ENCODE results near the gene PRSS35. TPM values are rescaled to one million over a fixed set of nuclear protein-coding genes. Genes with fewer than 3 reads are reported as not detected.
"Not testable (repeated sequence)": the region's sequence is repeated elsewhere in the genome, so short reads cannot be mapped to it uniquely, and the experiment has no call there.

PRSS35 gene
- total RNA-seq, 1 donor: 3.5 TPM

GRCh38 chr6:83539678-83540077 is 27.3 kb downstream of the PRSS35 start:
- no peak overlapping the region for H3K4me3 ChIP-seq (ENCODE audit: low read depth, low read length)
- no peak for DNase-seq (ENCODE audit: low read depth)
- no peak for TF ChIP-seq CTCF (IDR thresholded peaks at IDR 0.05; ENCODE audit: insufficient read depth, low read length)

- TF ChIP-seq CTCF (IDR thresholded peaks at IDR 0.05; ENCODE audit: insufficient read depth, low read length): no peak
- no peak for DNase-seq (ENCODE audit: low read depth)
- no peak overlapping the region for H3K4me3 ChIP-seq (ENCODE audit: low read depth, low read length)
Measured at GRCh38 chr6:83546636-83547035, 34.3 kb downstream of the PRSS35 start.

GRCh38 chr6:83550482-83550881 is 38.1 kb downstream of the PRSS35 start:
- H3K4me3 ChIP-seq (ENCODE audit: low read depth, low read length); DNase-seq (ENCODE audit: low read depth): not testable (repeated sequence)

- not testable (repeated sequence) for H3K4me3 ChIP-seq (ENCODE audit: low read depth, low read length); DNase-seq (ENCODE audit: low read depth)
Measured at GRCh38 chr6:83551748-83552147, 39.4 kb downstream of the PRSS35 start.

GRCh38 chr6:83556871-83557270 is 44.5 kb downstream of the PRSS35 start:
- DNase-seq (ENCODE audit: low read depth): no peak
- TF ChIP-seq CTCF (IDR thresholded peaks at IDR 0.05; ENCODE audit: insufficient read depth, low read length): no peak
- no peak overlapping the region for H3K4me3 ChIP-seq (ENCODE audit: low read depth, low read length)

GRCh38 chr6:83558975-83559374 is 46.6 kb downstream of the PRSS35 start:
- TF ChIP-seq CTCF (IDR thresholded peaks at IDR 0.05; ENCODE audit: insufficient read depth, low read length): no peak
- no peak overlapping the region for H3K4me3 ChIP-seq (ENCODE audit: low read depth, low read length)
- no peak for DNase-seq (ENCODE audit: low read depth)

- not testable (repeated sequence) for DNase-seq (ENCODE audit: low read depth); H3K4me3 ChIP-seq (ENCODE audit: low read depth, low read length)
Measured at GRCh38 chr6:83571663-83572185, 59.4 kb downstream of the PRSS35 start.

- DNase-seq (ENCODE audit: low read depth): no peak
- H3K4me3 ChIP-seq (ENCODE audit: low read depth, low read length): no peak overlapping the region
- no peak for TF ChIP-seq CTCF (IDR thresholded peaks at IDR 0.05; ENCODE audit: insufficient read depth, low read length)
Measured at GRCh38 chr6:83574783-83575182, 62.4 kb downstream of the PRSS35 start.

Other genes with a start within 250 kb of the PRSS35 start
- gene ME1, start 81.5 kb upstream of the PRSS35 start, total RNA-seq (ENCODE audit: low replicate concordance): 17.0 and 21.7 TPM in 2 replicates
- 0.36 TPM in 1 of 2 replicates, not detected in the other for gene SNAP91, start 196.6 kb downstream of the PRSS35 start, total RNA-seq (ENCODE audit: low replicate concordance)